Gastrocnemius medialis (tissue), 4 donors: ENCODE measurements around the gene ENKUR.

Source experiments
- CTCF ChIP-seq, 5 experiments: fragments of 450-650 bp in 3 of 5; fragments of 200-600 bp in 2 of 5; sonication (generic) in 2 of 5; IDR thresholded peaks in 4 of 5; conservative IDR thresholded peaks in 1 of 5; 1 replicate in 4 of 5; 2 replicates in 1 of 5; pipeline ENCODE4 v1.5.1; 2016 to 2019; ENCODE audit warnings: antibody characterized with exemption in 5 of 5, mild to moderate bottlenecking in 3 of 5, moderate library complexity in 3 of 5
- POLR2A ChIP-seq, 2 donors: fragments of 450-650 bp; IDR thresholded peaks; one replicate each; pipeline ENCODE4 v1.6.1; 2017; ENCODE audit warnings: antibody characterized with exemption in 2 of 2, mild to moderate bottlenecking in 2 of 2, moderate library complexity in 2 of 2

- TF ChIP-seq CTCF (IDR thresholded peaks at IDR 0.05 in 4 of 5, conservative IDR thresholded peaks at IDR 0.05 in 1 of 5) (no peak), POLR2A (IDR thresholded peaks at IDR 0.05) (no peak)
Observed at GRCh38 chr10:25017661-25018060, 1.7 kb upstream of the ENKUR start.
